GM19328 (cell line): ENCODE data around the gene SSU72.
"Not testable (repeated sequence)": the region's sequence is repeated elsewhere in the genome, so short reads cannot be mapped to it uniquely, and the experiment has no call there.

Experiments
- ATAC-seq: cut with Tn5 transposase; IDR thresholded peaks from one replicate; pipeline ENCODE4 v1.9.1; 2021; ENCODE audit warnings: mild to moderate bottlenecking, moderate library complexity; ENCODE audit not compliant: unreplicated experiment

SSU72 gene

GRCh38 chr1:1509465-1509850, 65.2 kb downstream of the SSU72 start:
- ATAC-seq, result not testable (repeated sequence)

- ATAC-seq, result not testable (repeated sequence)
Measured at GRCh38 chr1:1508775-1509464, 65.7 kb downstream of the SSU72 start.

- ATAC-seq, result no peak
Measured at GRCh38 chr1:1507305-1507704, 67.4 kb downstream of the SSU72 start.

- not testable (repeated sequence) for ATAC-seq
Measured at GRCh38 chr1:1505801-1506200, 68.9 kb downstream of the SSU72 start.

GRCh38 chr1:1505366-1505798, 69.3 kb downstream of the SSU72 start:
- ATAC-seq, result not testable (repeated sequence)

GRCh38 chr1:1504777-1505365, 69.8 kb downstream of the SSU72 start:
- not testable (repeated sequence) for ATAC-seq

GRCh38 chr1:1495461-1495975, 79.1 kb downstream of the SSU72 start:
- not testable (repeated sequence) for ATAC-seq

GRCh38 chr1:1494311-1494710, 80.4 kb downstream of the SSU72 start:
- not testable (repeated sequence) for ATAC-seq
